Measurements from ENCODE around the gene MPHOSPH6.

DNA sequence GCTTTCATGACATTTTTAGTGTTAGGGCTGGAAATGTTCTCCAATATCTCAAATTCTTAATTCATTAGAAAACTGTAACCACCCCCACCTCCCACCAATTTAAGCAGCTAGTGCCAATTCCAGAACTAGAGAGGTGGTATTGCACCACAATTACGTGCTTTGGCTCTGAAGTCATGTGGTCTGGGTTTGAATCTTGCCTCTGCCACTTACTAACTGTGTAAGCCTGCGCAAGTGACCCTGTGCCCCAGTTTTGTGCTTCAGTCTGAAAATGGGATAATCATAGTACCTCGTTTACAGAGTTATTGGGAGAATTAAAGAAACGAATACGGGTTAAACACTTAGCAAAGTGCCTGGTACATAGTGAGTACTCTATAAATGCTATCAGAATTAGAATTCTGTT, 14.2 kb upstream of the MPHOSPH6 start:
- no peak for TF ChIP-seq TAF1 (IDR thresholded peaks at IDR 0.05; ENCODE audit: borderline replicate concordance, low read depth, low read length)
- TF ChIP-seq POLR2A (IDR thresholded peaks at IDR 0.05; ENCODE audit: low read depth, low read length): no peak
- no peak for TF ChIP-seq POLR2AphosphoS5 (IDR thresholded peaks at IDR 0.05; ENCODE audit: low read depth, low read length)
